Neural progenitor cell (in vitro differentiated cells): ENCODE measurements around the gene MAP2K1. TPM values are rescaled to one million over a fixed set of nuclear protein-coding genes. Genes with fewer than 3 reads are reported as not detected.

ENCODE experiments used
- DNase-seq: peaks from one replicate; pipeline ENCODE4 v3.0.0-alpha.2; 2016; ENCODE audit warnings: low spot score
- H2AFZ ChIP-seq: fragments of 200-600 bp; sonication (generic); replicated peaks from 2 replicates; pipeline ENCODE4 v1.6.1; 2016; ENCODE audit warnings: antibody characterized with exemption
- H3F3A ChIP-seq: fragments of 200-600 bp; sonication (generic); 2 replicates; pipeline ENCODE4 v1.6.1; 2016; ENCODE audit warnings: antibody characterized with exemption, low read depth
- H3K27ac ChIP-seq: fragments of 200-600 bp; sonication (generic); 2 replicates; pipeline ENCODE4 v1.5.1; 2016; ENCODE audit warnings: mild to moderate bottlenecking
- H3K27me3 ChIP-seq: fragments of 200-600 bp; sonication (generic); 2 replicates; pipeline ENCODE4 v1.6.1; 2016; ENCODE audit warnings: mild to moderate bottlenecking, moderate library complexity
- H3K36me3 ChIP-seq: fragments of 200-600 bp; sonication (generic); 2 replicates; pipeline ENCODE4 v1.5.1; 2016
- H3K4me1 ChIP-seq: fragments of 200-600 bp; sonication (generic); 2 replicates; pipeline ENCODE4 v1.6.1; 2016; ENCODE audit warnings: mixed run types
- H3K4me2 ChIP-seq: fragments of 200-600 bp; sonication (generic); 2 replicates; pipeline ENCODE4 v1.6.1; 2016
- H3K4me3 ChIP-seq: fragments of 200-600 bp; sonication (generic); 2 replicates; pipeline ENCODE4 v1.5.1; 2016
- H3K79me2 ChIP-seq: fragments of 200-600 bp; sonication (generic); 2 replicates; pipeline ENCODE4 v1.6.1; 2016; ENCODE audit warnings: low read depth
- H3K9ac ChIP-seq: fragments of 200-600 bp; sonication (generic); 2 replicates; pipeline ENCODE4 v1.6.1; 2016
- H3K9me3 ChIP-seq: fragments of 200-600 bp; sonication (generic); 2 replicates; pipeline ENCODE4 v1.5.1; 2016; ENCODE audit warnings: low read depth
- H4K20me1 ChIP-seq: fragments of 200-600 bp; sonication (generic); 2 replicates; pipeline ENCODE4 v1.6.1; 2016; ENCODE audit warnings: low read depth
- H3K27ac Mint-ChIP-seq: 3 replicates; pipeline ENCODE4 v1.8.0; 2021; ENCODE audit warnings: mixed read lengths
- H3K27me3 Mint-ChIP-seq: 2 replicates; pipeline ENCODE4 v1.8.0; 2022; ENCODE audit warnings: low read depth, mild to moderate bottlenecking, inconsistent platforms, moderate library complexity, mixed read lengths; ENCODE audit not compliant: insufficient read depth
- H3K36me3 Mint-ChIP-seq: 3 replicates; pipeline ENCODE4 v1.8.0; 2021; ENCODE audit warnings: mixed read lengths
- H3K4me1 Mint-ChIP-seq: 3 replicates; pipeline ENCODE4 v1.8.0; 2021; ENCODE audit warnings: mixed read lengths
- H3K4me3 Mint-ChIP-seq: 3 replicates; pipeline ENCODE4 v1.8.0; 2021; ENCODE audit warnings: mild to moderate bottlenecking, moderate library complexity, mixed read lengths
- H3K9me3 Mint-ChIP-seq: 3 replicates; pipeline ENCODE4 v1.8.0; 2020; ENCODE audit warnings: mixed read lengths
- EZH2 ChIP-seq: fragments of 200-600 bp; sonication (generic); IDR thresholded peaks from 2 replicates; pipeline ENCODE4 v1.6.1; 2017; ENCODE audit warnings: antibody characterized with exemption, mild to moderate bottlenecking, moderate library complexity
- EZH2phosphoT487 ChIP-seq: fragments of 200-600 bp; sonication (generic); IDR thresholded peaks from 2 replicates; pipeline ENCODE4 v1.6.1; 2017; ENCODE audit warnings: antibody characterized with exemption
- total RNA-seq: library from RNA; depleted of rRNA; stranded (reverse); fragments of >200 nt; gene quantifications from 2 replicates; pipeline ENCODE4 v1.2.3, GENCODE V29; 2015; ENCODE audit warnings: low replicate concordance
- TF ChIP-seq, protein P1 (sequence below): fragments of 200-600 bp; sonication (generic); IDR thresholded peaks from 2 replicates; pipeline ENCODE4 v1.5.1; 2017; ENCODE audit warnings: antibody characterized with exemption, mild to moderate bottlenecking

MAP2K1 gene
- total RNA-seq, 1 donor from 2014 or later = 55.2 TPM

DNA sequence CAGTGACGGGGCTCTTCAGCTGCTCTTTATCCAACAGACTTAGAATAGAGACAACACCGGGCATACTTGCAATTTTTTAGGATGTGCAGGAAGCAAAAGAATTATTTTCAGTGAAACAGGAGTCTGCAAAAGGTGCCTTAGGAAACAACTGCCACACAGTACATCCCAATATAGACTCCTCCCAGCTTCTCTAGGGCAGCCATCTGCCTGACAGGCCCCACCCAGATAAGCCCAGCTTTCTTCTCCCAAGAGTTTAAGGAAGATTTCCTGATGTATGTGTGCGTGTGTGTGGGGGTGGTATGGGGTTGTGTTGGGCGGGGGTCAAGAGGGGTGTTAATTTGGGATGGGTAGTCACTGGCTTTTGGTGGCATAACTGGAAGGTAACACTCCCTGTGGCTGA, 21.5 kb downstream of the MAP2K1 start:
- no peaks in the 10 kb centered on the region for H3K9me3 ChIP-seq
- H3K4me3 ChIP-seq = no peak overlapping the region
- H3K27me3 ChIP-seq = no peaks in the 10 kb centered on the region
- no peaks in the 10 kb centered on the region for H3K9me3 Mint-ChIP-seq
- H3K27ac ChIP-seq = no peak overlapping the region
- H3K36me3 Mint-ChIP-seq = peaks cover 2% of the 10 kb centered on the region
- no peak overlapping the region for H3K27ac Mint-ChIP-seq
- no peaks in the 10 kb centered on the region for H3K36me3 ChIP-seq
- H3K27me3 Mint-ChIP-seq = no peaks in the 10 kb centered on the region
- H3K4me1 ChIP-seq = peaks cover 21% of the 10 kb centered on the region
- H3K79me2 ChIP-seq = peaks cover 100% of the 10 kb centered on the region
- peaks cover 41% of the 10 kb centered on the region for H3K4me1 Mint-ChIP-seq
- no peaks in the 10 kb centered on the region for H3F3A ChIP-seq
- no peak overlapping the region for H3K4me3 Mint-ChIP-seq
- DNase-seq = no peak
- peaks cover 81% of the 10 kb centered on the region for H4K20me1 ChIP-seq
- TF ChIP-seq EZH2 (no peak), EZH2phosphoT487 (no peak)
- TF ChIP-seq, protein P1, sequence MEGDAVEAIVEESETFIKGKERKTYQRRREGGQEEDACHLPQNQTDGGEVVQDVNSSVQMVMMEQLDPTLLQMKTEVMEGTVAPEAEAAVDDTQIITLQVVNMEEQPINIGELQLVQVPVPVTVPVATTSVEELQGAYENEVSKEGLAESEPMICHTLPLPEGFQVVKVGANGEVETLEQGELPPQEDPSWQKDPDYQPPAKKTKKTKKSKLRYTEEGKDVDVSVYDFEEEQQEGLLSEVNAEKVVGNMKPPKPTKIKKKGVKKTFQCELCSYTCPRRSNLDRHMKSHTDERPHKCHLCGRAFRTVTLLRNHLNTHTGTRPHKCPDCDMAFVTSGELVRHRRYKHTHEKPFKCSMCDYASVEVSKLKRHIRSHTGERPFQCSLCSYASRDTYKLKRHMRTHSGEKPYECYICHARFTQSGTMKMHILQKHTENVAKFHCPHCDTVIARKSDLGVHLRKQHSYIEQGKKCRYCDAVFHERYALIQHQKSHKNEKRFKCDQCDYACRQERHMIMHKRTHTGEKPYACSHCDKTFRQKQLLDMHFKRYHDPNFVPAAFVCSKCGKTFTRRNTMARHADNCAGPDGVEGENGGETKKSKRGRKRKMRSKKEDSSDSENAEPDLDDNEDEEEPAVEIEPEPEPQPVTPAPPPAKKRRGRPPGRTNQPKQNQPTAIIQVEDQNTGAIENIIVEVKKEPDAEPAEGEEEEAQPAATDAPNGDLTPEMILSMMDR = no peak
- no peak overlapping the region for H3K9ac ChIP-seq
- H3K4me2 ChIP-seq = no peak overlapping the region
- H2AFZ ChIP-seq = no peak overlapping the region

DNA sequence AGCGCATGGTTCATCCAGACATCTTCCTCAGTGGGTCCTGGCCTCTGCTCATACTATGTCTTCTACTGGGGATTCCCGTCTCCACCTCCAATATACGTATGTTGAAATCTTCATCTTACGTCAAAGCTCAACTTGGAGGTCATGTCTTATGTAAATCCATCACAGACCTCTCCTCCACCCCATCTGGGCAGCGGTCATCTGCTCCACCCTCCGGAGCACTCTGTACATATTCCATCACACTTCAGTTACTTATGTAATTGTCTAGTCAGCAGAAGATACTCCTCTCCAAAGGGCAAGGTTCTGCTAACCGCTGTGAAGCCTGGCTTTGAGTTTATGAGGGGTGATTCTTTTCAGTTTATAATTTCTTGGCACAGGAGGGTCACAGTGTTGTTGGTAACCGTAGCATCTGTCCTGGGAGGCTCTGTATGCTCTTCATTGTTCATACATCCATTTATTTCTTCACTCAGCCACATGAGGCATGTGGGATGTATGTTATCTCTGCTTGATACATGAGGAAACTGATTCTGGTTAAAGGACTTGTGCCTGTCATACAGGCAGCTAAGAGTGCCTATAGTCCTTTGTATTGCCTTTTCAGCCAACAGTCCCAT, 22.1 kb downstream of the MAP2K1 start:
- TF ChIP-seq EZH2phosphoT487 = no peak
- no peak for TF ChIP-seq EZH2
- TF ChIP-seq, protein P1 = no peak
- H3K27me3 ChIP-seq = no peaks in the 10 kb centered on the region
- H3K27me3 Mint-ChIP-seq = no peaks in the 10 kb centered on the region
- H3K4me1 Mint-ChIP-seq = peaks cover 36% of the 10 kb centered on the region
- H3K9ac ChIP-seq = no peak overlapping the region
- H3K4me1 ChIP-seq = peaks cover 15% of the 10 kb centered on the region
- no peaks in the 10 kb centered on the region for H3K9me3 ChIP-seq
- H3K27ac Mint-ChIP-seq = peak overlapping the region; percentile 15
- H3K4me2 ChIP-seq = no peak overlapping the region
- peaks cover 100% of the 10 kb centered on the region for H3K79me2 ChIP-seq
- H2AFZ ChIP-seq = no peak overlapping the region
- H3K36me3 ChIP-seq = no peaks in the 10 kb centered on the region
- H3F3A ChIP-seq = no peaks in the 10 kb centered on the region
- H3K36me3 Mint-ChIP-seq = peaks cover 4% of the 10 kb centered on the region
- peaks cover 76% of the 10 kb centered on the region for H4K20me1 ChIP-seq
- DNase-seq = no peak
- H3K9me3 Mint-ChIP-seq = no peaks in the 10 kb centered on the region
- no peak overlapping the region for H3K27ac ChIP-seq
- H3K4me3 ChIP-seq = no peak overlapping the region
- no peak overlapping the region for H3K4me3 Mint-ChIP-seq

DNA sequence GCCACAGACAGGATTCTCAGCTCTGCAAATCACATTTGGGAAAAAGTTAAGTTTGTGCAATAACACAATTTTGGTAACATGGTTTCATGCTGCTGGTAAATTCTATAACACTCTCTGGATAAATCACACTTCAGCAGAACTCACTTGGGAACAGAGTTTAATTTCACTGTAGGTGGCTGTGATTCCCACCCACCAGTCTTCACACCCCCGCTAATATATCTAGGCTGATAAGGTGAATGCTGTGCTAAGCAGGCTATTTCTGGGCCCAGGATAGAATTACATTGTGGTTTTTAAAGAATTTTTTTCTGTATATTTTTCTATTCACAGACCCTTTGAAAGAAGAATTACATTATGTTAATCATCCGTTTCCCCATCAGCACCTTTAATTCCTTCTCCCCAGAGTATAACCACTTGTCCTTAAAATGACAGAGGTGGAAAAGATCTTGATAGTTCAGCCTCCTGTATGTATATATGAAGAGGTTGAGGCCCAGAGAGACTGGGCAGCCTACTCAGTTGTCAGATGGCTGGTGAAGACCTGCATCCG, 22.9 kb downstream of the MAP2K1 start:
- H3K4me1 Mint-ChIP-seq = peaks cover 33% of the 10 kb centered on the region
- Histone ChIP-seq H3K27me3 (no peaks in the 10 kb centered on the region), H3K9me3 (no peaks in the 10 kb centered on the region), H3K27ac (no peak overlapping the region), H4K20me1 (peaks cover 67% of the 10 kb centered on the region), H3F3A (no peaks in the 10 kb centered on the region), H3K9ac (no peak overlapping the region), H3K4me1 (peaks cover 7% of the 10 kb centered on the region), H3K4me3 (no peak overlapping the region), H3K36me3 (no peaks in the 10 kb centered on the region), H3K79me2 (peaks cover 100% of the 10 kb centered on the region), H2AFZ (no peak overlapping the region), H3K4me2 (no peak overlapping the region)
- no peak overlapping the region for H3K27ac Mint-ChIP-seq
- DNase-seq = no peak
- no peak overlapping the region for H3K4me3 Mint-ChIP-seq
- H3K27me3 Mint-ChIP-seq = no peaks in the 10 kb centered on the region
- H3K9me3 Mint-ChIP-seq = no peaks in the 10 kb centered on the region
- H3K36me3 Mint-ChIP-seq = peaks cover 8% of the 10 kb centered on the region
- TF ChIP-seq, protein P1 = no peak
- TF ChIP-seq EZH2 = no peak
- no peak for TF ChIP-seq EZH2phosphoT487
